ENCODE measurements around the gene CACNA2D4.

Gene CACNA2D4

GRCh38 chr12:1811948-1812291 is 106.5 kb downstream of the CACNA2D4 start:
- Histone ChIP-seq H3K4me3 (ENCODE audit: insufficient read depth in 1 of 2, low read depth in 1 of 2, low read length in 2 of 2) (no peak overlapping the region), H4K8ac (ENCODE audit: low read length) (peak overlapping the region; percentile 69), H2BK15ac (ENCODE audit: low read depth, poor library complexity, severe bottlenecking) (no peak overlapping the region), H3K36me3 (ENCODE audit: control insufficient read depth in 1 of 2, insufficient read depth in 2 of 2, low read depth in 1 of 2, low read length in 2 of 2) (no peaks in the 10 kb centered on the region), H3K4me2 (ENCODE audit: low read length, poor library complexity, severe bottlenecking) (no peak overlapping the region), H3K4ac (ENCODE audit: low read depth in 1 of 2, low read length in 2 of 2) (peak overlapping the region in 1 of 2 experiments; percentile 76), H3K4me1 (ENCODE audit: control insufficient read depth, insufficient read depth, low read depth, low read length) (peaks cover 8% of the 10 kb centered on the region), H2BK120ac (ENCODE audit: low read depth, low read length) (peak overlapping the region; percentile 83), H2AK5ac (ENCODE audit: low read length, severe bottlenecking) (no peak overlapping the region), H3K23ac (ENCODE audit: low read length in 2 of 2) (peak overlapping the region in 1 of 2 experiments; percentile 6), H3K9ac (ENCODE audit: low read length) (no peak overlapping the region), H3K14ac (ENCODE audit: low read length in 2 of 2) (no peak overlapping the region), H2AFZ (ENCODE audit: low read depth, low read length) (no peak overlapping the region), H2BK5ac (ENCODE audit: low read depth, low read length, poor library complexity, severe bottlenecking) (no peak overlapping the region), H3K9me3 (ENCODE audit: control insufficient read depth, low read length) (no peaks in the 10 kb centered on the region), H2BK12ac (ENCODE audit: low read length in 2 of 2) (peak overlapping the region; percentile 63 to 86), H4K91ac (ENCODE audit: low read length) (peak overlapping the region; percentile 81), H3K18ac (ENCODE audit: low read depth in 1 of 2, low read length in 2 of 2) (peak overlapping the region; percentile 26 to 74), H3K79me1 (replicated peaks; ENCODE audit: low read length, poor library complexity, severe bottlenecking) (no peaks in the 10 kb centered on the region), H3K27me3 (ENCODE audit: control insufficient read depth in 1 of 2, insufficient read depth in 1 of 2, low read length in 2 of 2) (peaks cover 9 to 49% of the 10 kb centered on the region in 2 experiments), H3K27ac (ENCODE audit: low read length, poor library complexity, severe bottlenecking) (no peak overlapping the region)
- DNase-seq = no peak
- WGBS = 80% methylated on average over 6 of the region's 6 CpGs

GRCh38 chr12:1811281-1811947 is 107.0 kb downstream of the CACNA2D4 start:
- H3K4me2 ChIP-seq (ENCODE audit: low read length, poor library complexity, severe bottlenecking) = no peak overlapping the region
- peak; percentile 85 for DNase-seq
- peak overlapping the region; percentile 31 for H2BK15ac ChIP-seq (ENCODE audit: low read depth, poor library complexity, severe bottlenecking)
- H2AFZ ChIP-seq (ENCODE audit: low read depth, low read length) = no peak overlapping the region
- no peak overlapping the region for H3K27ac ChIP-seq (ENCODE audit: low read length, poor library complexity, severe bottlenecking)
- H4K8ac ChIP-seq (ENCODE audit: low read length) = peak overlapping the region; percentile 90
- H3K4ac ChIP-seq (ENCODE audit: low read depth in 1 of 2, low read length in 2 of 2) = peak overlapping the region; percentile 93 to 97
- no peak overlapping the region for H2AK5ac ChIP-seq (ENCODE audit: low read length, severe bottlenecking)
- H3K79me1 ChIP-seq (replicated peaks; ENCODE audit: low read length, poor library complexity, severe bottlenecking) = no peaks in the 10 kb centered on the region
- no peak overlapping the region for H3K23ac ChIP-seq (ENCODE audit: low read length in 2 of 2)
- peak overlapping the region in 1 of 2 experiments; percentile 89 for H3K14ac ChIP-seq (ENCODE audit: low read length in 2 of 2)
- H3K36me3 ChIP-seq (ENCODE audit: control insufficient read depth in 1 of 2, insufficient read depth in 2 of 2, low read depth in 1 of 2, low read length in 2 of 2) = no peaks in the 10 kb centered on the region
- no peak overlapping the region for H2BK5ac ChIP-seq (ENCODE audit: low read depth, low read length, poor library complexity, severe bottlenecking)
- H3K27me3 ChIP-seq (ENCODE audit: control insufficient read depth in 1 of 2, insufficient read depth in 1 of 2, low read length in 2 of 2) = peaks cover 7 to 44% of the 10 kb centered on the region in 2 experiments
- no peak overlapping the region for H3K9ac ChIP-seq (ENCODE audit: low read length)
- peak overlapping the region; percentile 61 to 93 for H2BK12ac ChIP-seq (ENCODE audit: low read length in 2 of 2)
- H3K18ac ChIP-seq (ENCODE audit: low read depth in 1 of 2, low read length in 2 of 2) = peak overlapping the region; percentile 78 to 88
- no peaks in the 10 kb centered on the region for H3K9me3 ChIP-seq (ENCODE audit: control insufficient read depth, low read length)
- H4K91ac ChIP-seq (ENCODE audit: low read length) = peak overlapping the region; percentile 95
- peak overlapping the region; percentile 81 for H2BK120ac ChIP-seq (ENCODE audit: low read depth, low read length)
- WGBS = 71% methylated on average over 27 of the region's 27 CpGs
- H3K4me3 ChIP-seq (ENCODE audit: insufficient read depth in 1 of 2, low read depth in 1 of 2, low read length in 2 of 2) = peak overlapping the region in 1 of 2 experiments; percentile 10
- H3K4me1 ChIP-seq (ENCODE audit: control insufficient read depth, insufficient read depth, low read depth, low read length) = peaks cover 8% of the 10 kb centered on the region

- H3K79me1 ChIP-seq (replicated peaks; ENCODE audit: low read length, poor library complexity, severe bottlenecking) = no peaks in the 10 kb centered on the region
- H3K4ac ChIP-seq (ENCODE audit: low read depth in 1 of 2, low read length in 2 of 2) = peak overlapping the region; percentile 58 to 93
- H3K9ac ChIP-seq (ENCODE audit: low read length) = no peak overlapping the region
- 94% methylated on average over 10 of the region's 10 CpGs for WGBS
- H3K14ac ChIP-seq (ENCODE audit: low read length in 2 of 2) = peak overlapping the region in 1 of 2 experiments; percentile 61
- H3K27me3 ChIP-seq (ENCODE audit: control insufficient read depth in 1 of 2, insufficient read depth in 1 of 2, low read length in 2 of 2) = peaks cover 4 to 39% of the 10 kb centered on the region in 2 experiments
- H2BK120ac ChIP-seq (ENCODE audit: low read depth, low read length) = no peak overlapping the region
- H2BK15ac ChIP-seq (ENCODE audit: low read depth, poor library complexity, severe bottlenecking) = no peak overlapping the region
- no peak overlapping the region for H3K4me2 ChIP-seq (ENCODE audit: low read length, poor library complexity, severe bottlenecking)
- no peaks in the 10 kb centered on the region for H3K36me3 ChIP-seq (ENCODE audit: control insufficient read depth in 1 of 2, insufficient read depth in 2 of 2, low read depth in 1 of 2, low read length in 2 of 2)
- DNase-seq = no peak
- H4K91ac ChIP-seq (ENCODE audit: low read length) = peak overlapping the region; percentile 8
- no peak overlapping the region for H3K4me3 ChIP-seq (ENCODE audit: insufficient read depth in 1 of 2, low read depth in 1 of 2, low read length in 2 of 2)
- H2BK12ac ChIP-seq (ENCODE audit: low read length in 2 of 2) = peak overlapping the region; percentile 35 to 98
- H3K18ac ChIP-seq (ENCODE audit: low read depth in 1 of 2, low read length in 2 of 2) = peak overlapping the region; percentile 78 to 88
- no peak overlapping the region for H2BK5ac ChIP-seq (ENCODE audit: low read depth, low read length, poor library complexity, severe bottlenecking)
- no peak overlapping the region for H2AK5ac ChIP-seq (ENCODE audit: low read length, severe bottlenecking)
- H2AFZ ChIP-seq (ENCODE audit: low read depth, low read length) = no peak overlapping the region
- no peak overlapping the region for H3K27ac ChIP-seq (ENCODE audit: low read length, poor library complexity, severe bottlenecking)
- no peak overlapping the region for H3K23ac ChIP-seq (ENCODE audit: low read length in 2 of 2)
- H3K9me3 ChIP-seq (ENCODE audit: control insufficient read depth, low read length) = no peaks in the 10 kb centered on the region
- H4K8ac ChIP-seq (ENCODE audit: low read length) = peak overlapping the region; percentile 90
- peaks cover 8% of the 10 kb centered on the region for H3K4me1 ChIP-seq (ENCODE audit: control insufficient read depth, insufficient read depth, low read depth, low read length)
These were observed 107.5 kb downstream of the CACNA2D4 start for GRCh38 chr12:1810931-1811280.

- 75% methylated on average over 19 of the region's 21 CpGs for WGBS
These were observed 108.1 kb downstream of the CACNA2D4 start for GRCh38 chr12:1810201-1810930.

More at GRCh38 chr12:1810201-1810930, 108.1 kb downstream of the CACNA2D4 start:
- Histone ChIP-seq H3K79me1 (replicated peaks; ENCODE audit: low read length, poor library complexity, severe bottlenecking) (no peaks in the 10 kb centered on the region), H3K14ac (ENCODE audit: low read length in 2 of 2) (peak overlapping the region in 1 of 2 experiments; percentile 61), H2BK120ac (ENCODE audit: low read depth, low read length) (no peak overlapping the region), H3K4me3 (ENCODE audit: insufficient read depth in 1 of 2, low read depth in 1 of 2, low read length in 2 of 2) (no peak overlapping the region), H3K9ac (ENCODE audit: low read length) (no peak overlapping the region), H3K36me3 (ENCODE audit: control insufficient read depth in 1 of 2, insufficient read depth in 2 of 2, low read depth in 1 of 2, low read length in 2 of 2) (no peaks in the 10 kb centered on the region), H2BK5ac (ENCODE audit: low read depth, low read length, poor library complexity, severe bottlenecking) (no peak overlapping the region), H3K27me3 (ENCODE audit: control insufficient read depth in 1 of 2, insufficient read depth in 1 of 2, low read length in 2 of 2) (peaks cover 0 to 34% of the 10 kb centered on the region in 2 experiments), H4K8ac (ENCODE audit: low read length) (peak overlapping the region; percentile 77), H3K4me2 (ENCODE audit: low read length, poor library complexity, severe bottlenecking) (no peak overlapping the region), H2BK15ac (ENCODE audit: low read depth, poor library complexity, severe bottlenecking) (no peak overlapping the region), H3K18ac (ENCODE audit: low read depth in 1 of 2, low read length in 2 of 2) (peak overlapping the region; percentile 78 to 88), H2AFZ (ENCODE audit: low read depth, low read length) (peak overlapping the region; percentile 2), H2BK12ac (ENCODE audit: low read length in 2 of 2) (peak overlapping the region; percentile 35 to 98), H3K4ac (ENCODE audit: low read depth in 1 of 2, low read length in 2 of 2) (peak overlapping the region; percentile 58 to 81), H2AK5ac (ENCODE audit: low read length, severe bottlenecking) (no peak overlapping the region), H4K91ac (ENCODE audit: low read length) (peak overlapping the region; percentile 8), H3K9me3 (ENCODE audit: control insufficient read depth, low read length) (no peaks in the 10 kb centered on the region), H3K27ac (ENCODE audit: low read length, poor library complexity, severe bottlenecking) (no peak overlapping the region), H3K23ac (ENCODE audit: low read length in 2 of 2) (peak overlapping the region in 1 of 2 experiments; percentile 34), H3K4me1 (ENCODE audit: control insufficient read depth, insufficient read depth, low read depth, low read length) (peaks cover 8% of the 10 kb centered on the region)
- peak; percentile 71 for DNase-seq

Measured in mesenchymal stem cell (in vitro differentiated cells and primary cell).